Natural killer cell (primary cell): ENCODE results near the gene NSD1. TPM values are rescaled to one million over a fixed set of nuclear protein-coding genes. Genes with fewer than 3 reads are reported as not detected.

Source experiments
- ATAC-seq, 3 donors: fragments of 150-1000 bp in 2 of 3; fragments of 200-7000 bp in 1 of 3; cut with Tn5 transposase; 1 replicate in 1 of 3; 2 replicates in 2 of 3; pipeline ENCODE4 v1.10.0; 2021; ENCODE audit warnings: mild to moderate bottlenecking in 2 of 3, moderate library complexity in 2 of 3
- DNase-seq, 2 donors: peaks; one replicate each; pipeline versions ENCODE4 v3.0.0 to v3.0.0-alpha.2; 2013 to 2021; ENCODE audit warnings: mixed read lengths in 1 of 2
- H3K27ac ChIP-seq: one replicate; pipeline ENCODE4 v1.5.1; 2013; ENCODE audit warnings: mild to moderate bottlenecking, low read length
- H3K27me3 ChIP-seq: one replicate; pipeline ENCODE4 v1.6.1; 2013; ENCODE audit warnings: low read length; ENCODE audit not compliant: control insufficient read depth, insufficient read depth
- H3K36me3 ChIP-seq: one replicate; pipeline ENCODE4 v1.6.1; 2013; ENCODE audit warnings: low read length; ENCODE audit not compliant: control insufficient read depth, insufficient read depth
- H3K4me1 ChIP-seq: one replicate; pipeline ENCODE4 v1.6.1; 2013; ENCODE audit warnings: low read length; ENCODE audit not compliant: control insufficient read depth, insufficient read depth
- H3K4me3 ChIP-seq: one replicate; pipeline ENCODE4 v1.5.1; 2013; ENCODE audit warnings: low read length
- H3K9me3 ChIP-seq: one replicate; pipeline ENCODE4 v1.6.1; 2013; ENCODE audit warnings: low read length; ENCODE audit not compliant: control insufficient read depth, insufficient read depth
- H3K27ac Mint-ChIP-seq, 2 donors: one replicate each; pipeline ENCODE4 v1.8.0; 2022; ENCODE audit warnings: mild to moderate bottlenecking in 2 of 2, mixed read lengths in 2 of 2, moderate library complexity in 1 of 2
- H3K27me3 Mint-ChIP-seq, 2 donors: one replicate each; pipeline ENCODE4 v1.8.0; 2022; ENCODE audit warnings: low read depth in 2 of 2, mixed read lengths in 2 of 2
- H3K36me3 Mint-ChIP-seq: one replicate; pipeline ENCODE4 v1.8.0; 2022; ENCODE audit warnings: mixed read lengths
- H3K4me1 Mint-ChIP-seq, 2 donors: one replicate each; pipeline ENCODE4 v1.8.0; 2022; ENCODE audit warnings: mixed read lengths in 2 of 2
- H3K4me3 Mint-ChIP-seq: one replicate; pipeline ENCODE4 v1.8.0; 2022; ENCODE audit warnings: mild to moderate bottlenecking, moderate library complexity, mixed read lengths
- H3K9me3 Mint-ChIP-seq, 2 donors: one replicate each; pipeline ENCODE4 v1.8.0; 2022; ENCODE audit warnings: mixed read lengths in 2 of 2
- WGBS: methylation state at CpG from one replicate; pipeline ENCODE4 v1.1.7; 2013; ENCODE audit warnings: missing lambda C conversion rate; ENCODE audit not compliant: insufficient coverage; 5-methylcytosine and 5-hydroxymethylcytosine counted together
- intact Hi-C: fragments of 100-400 bp; cut with micrococcal nuclease; formaldehyde crosslinking; loops from one replicate; pipeline ENCODE4 v1.14.2; 2022
- total RNA-seq, 4 donors: library from RNA; stranded (reverse); fragments of 120-200 nt in 1 of 4; gene quantifications; one replicate each; pipeline versions ENCODE4 v1.2.3 to v1.2.4, GENCODE V29; 2013 to 2022
- TF ChIP-seq, protein P1 (sequence below): fragments of 200-600 bp; IDR thresholded peaks from one replicate; pipeline ENCODE4 v1.8.0; 2022; ENCODE audit warnings: antibody characterized with exemption

The NSD1 gene
- total RNA-seq, 3 donors from 2014 or later (not counting 1 experiment from before 2014, with no cell fraction given), result 117 to 147 (median 143) TPM

DNA sequence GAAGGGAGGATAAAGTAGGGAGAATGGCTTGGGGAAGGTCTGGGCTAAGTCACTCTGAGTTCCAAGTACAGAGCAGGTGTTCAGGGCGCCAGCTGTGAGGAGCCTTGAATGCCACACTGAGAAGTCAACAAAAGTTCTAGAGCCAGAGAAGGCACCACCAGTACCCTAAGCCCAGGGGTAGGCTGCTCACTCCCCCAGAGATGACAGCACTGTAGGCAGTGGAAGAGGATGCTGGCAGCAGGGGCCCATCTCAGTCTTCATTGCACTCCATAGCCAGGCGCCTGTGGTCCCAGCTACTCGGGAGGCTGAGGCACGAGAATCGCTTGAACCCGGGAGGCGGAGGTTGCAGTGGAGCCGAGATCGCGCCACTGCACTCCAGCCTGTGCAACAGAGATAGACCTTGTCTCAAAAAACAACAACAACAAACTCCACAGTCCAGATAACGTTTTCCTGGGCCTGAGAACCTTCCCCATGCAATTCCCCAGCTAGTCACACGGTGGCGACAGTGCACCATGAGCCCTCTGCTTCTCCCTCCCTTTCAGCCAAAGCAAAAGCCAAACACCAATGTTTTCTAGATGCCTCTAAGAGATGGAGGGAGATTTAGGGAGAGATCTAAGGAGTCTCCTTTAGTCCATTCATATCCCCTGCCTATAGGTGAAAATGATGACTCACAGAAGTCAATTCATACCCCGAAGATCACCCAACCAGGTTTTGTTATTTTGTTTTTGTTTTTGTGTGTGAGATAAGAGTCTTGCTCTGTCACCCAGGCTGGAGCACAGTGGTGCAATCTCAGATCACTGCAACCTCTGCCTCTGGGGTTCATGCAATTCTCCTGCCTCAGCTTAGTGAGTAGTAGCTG lies 19.8 kb upstream of the NSD1 start:
- Mint-ChIP-seq H3K27me3 (peaks cover 0 to 2% of the 10 kb centered on the region in 2 donors), H3K9me3 (no peaks in the 10 kb centered on the region), H3K4me3 (peak overlapping the region; percentile 43), H3K36me3 (no peaks in the 10 kb centered on the region), H3K27ac (peak overlapping the region in 1 of 2 donors; percentile 7), H3K4me1 (peaks cover 20% of the 10 kb centered on the region in 2 donors)
- Histone ChIP-seq H3K27ac (no peak overlapping the region), H3K27me3 (no peaks in the 10 kb centered on the region), H3K4me3 (no peak overlapping the region), H3K36me3 (no peaks in the 10 kb centered on the region), H3K9me3 (no peaks in the 10 kb centered on the region), H3K4me1 (peaks cover 23% of the 10 kb centered on the region)
- TF ChIP-seq, protein P1, sequence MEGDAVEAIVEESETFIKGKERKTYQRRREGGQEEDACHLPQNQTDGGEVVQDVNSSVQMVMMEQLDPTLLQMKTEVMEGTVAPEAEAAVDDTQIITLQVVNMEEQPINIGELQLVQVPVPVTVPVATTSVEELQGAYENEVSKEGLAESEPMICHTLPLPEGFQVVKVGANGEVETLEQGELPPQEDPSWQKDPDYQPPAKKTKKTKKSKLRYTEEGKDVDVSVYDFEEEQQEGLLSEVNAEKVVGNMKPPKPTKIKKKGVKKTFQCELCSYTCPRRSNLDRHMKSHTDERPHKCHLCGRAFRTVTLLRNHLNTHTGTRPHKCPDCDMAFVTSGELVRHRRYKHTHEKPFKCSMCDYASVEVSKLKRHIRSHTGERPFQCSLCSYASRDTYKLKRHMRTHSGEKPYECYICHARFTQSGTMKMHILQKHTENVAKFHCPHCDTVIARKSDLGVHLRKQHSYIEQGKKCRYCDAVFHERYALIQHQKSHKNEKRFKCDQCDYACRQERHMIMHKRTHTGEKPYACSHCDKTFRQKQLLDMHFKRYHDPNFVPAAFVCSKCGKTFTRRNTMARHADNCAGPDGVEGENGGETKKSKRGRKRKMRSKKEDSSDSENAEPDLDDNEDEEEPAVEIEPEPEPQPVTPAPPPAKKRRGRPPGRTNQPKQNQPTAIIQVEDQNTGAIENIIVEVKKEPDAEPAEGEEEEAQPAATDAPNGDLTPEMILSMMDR, result peak; percentile 99
- ATAC-seq, result peak; percentile 62 to 81 (median 76)
- intact Hi-C loops, result loop anchor here (5.0 to 10.0 kb wide), 4 partner anchors 61 to 456 kb away; partner anchors contain the start of genes PDLIM7, PRELID1 and RAB24
- DNase-seq, result peak; percentile 75 to 91
- WGBS, result 24% methylated on average over 12 of the region's 14 CpGs

DNA sequence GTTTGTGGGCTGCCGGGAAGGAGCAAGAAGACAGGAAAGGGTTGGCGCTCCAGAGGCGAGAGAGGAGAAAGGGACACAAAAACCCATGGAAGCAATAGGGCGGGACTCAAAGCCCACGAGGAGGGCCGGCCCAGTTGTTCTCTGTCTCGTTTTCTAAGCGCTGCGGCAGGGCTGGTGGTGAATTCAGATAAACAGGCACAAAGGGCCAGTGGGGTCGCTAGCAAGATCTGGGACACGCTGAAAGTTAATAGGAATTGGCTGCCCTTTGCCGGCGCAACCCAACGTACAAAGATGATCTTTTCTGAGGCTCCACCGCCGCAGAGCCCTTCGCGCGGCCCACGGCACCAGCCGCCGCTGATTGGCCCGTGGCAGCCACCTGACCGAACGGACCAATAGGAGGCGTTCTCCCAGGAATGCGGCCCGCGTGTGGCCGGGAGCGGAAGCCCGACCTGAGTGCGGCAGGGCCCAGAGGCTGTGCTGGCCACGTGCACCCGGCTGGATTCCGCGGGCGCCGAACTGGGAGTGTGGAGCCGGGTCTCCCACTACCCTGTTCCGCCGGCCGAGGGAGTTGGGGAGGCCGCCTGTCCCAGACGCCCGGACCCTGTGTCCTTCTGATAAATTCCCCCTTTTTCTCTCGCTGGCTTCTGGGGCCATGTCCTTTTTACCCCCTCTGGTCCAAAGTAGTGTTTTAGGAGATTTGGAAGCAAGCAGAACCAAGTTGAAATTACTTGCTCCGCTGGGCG lies 16.8 kb upstream of the NSD1 start:
- DNase-seq (peak; percentile 76 to 91), ATAC-seq (peak; percentile 89 to 97 (median 93))
- Mint-ChIP-seq H3K4me3 (peak overlapping the region; percentile 68), H3K27me3 (no peaks in the 10 kb centered on the region), H3K4me1 (peaks cover 17 to 20% of the 10 kb centered on the region in 2 donors), H3K27ac (peak overlapping the region; percentile 27 to 74), H3K9me3 (no peaks in the 10 kb centered on the region), H3K36me3 (no peaks in the 10 kb centered on the region)
- Histone ChIP-seq H3K27ac (peak overlapping the region; percentile 41), H3K27me3 (no peaks in the 10 kb centered on the region), H3K9me3 (no peaks in the 10 kb centered on the region), H3K36me3 (no peaks in the 10 kb centered on the region), H3K4me3 (peak overlapping the region; percentile 13), H3K4me1 (peaks cover 23% of the 10 kb centered on the region)
- intact Hi-C loops, result loop anchor here (10.0 kb wide), 2 partner anchors 58 to 378 kb away; partner anchors contain the start of gene PDLIM7
- WGBS, result 34% methylated on average over 49 of the region's 49 CpGs
- TF ChIP-seq, protein P1, result no peak

DNA sequence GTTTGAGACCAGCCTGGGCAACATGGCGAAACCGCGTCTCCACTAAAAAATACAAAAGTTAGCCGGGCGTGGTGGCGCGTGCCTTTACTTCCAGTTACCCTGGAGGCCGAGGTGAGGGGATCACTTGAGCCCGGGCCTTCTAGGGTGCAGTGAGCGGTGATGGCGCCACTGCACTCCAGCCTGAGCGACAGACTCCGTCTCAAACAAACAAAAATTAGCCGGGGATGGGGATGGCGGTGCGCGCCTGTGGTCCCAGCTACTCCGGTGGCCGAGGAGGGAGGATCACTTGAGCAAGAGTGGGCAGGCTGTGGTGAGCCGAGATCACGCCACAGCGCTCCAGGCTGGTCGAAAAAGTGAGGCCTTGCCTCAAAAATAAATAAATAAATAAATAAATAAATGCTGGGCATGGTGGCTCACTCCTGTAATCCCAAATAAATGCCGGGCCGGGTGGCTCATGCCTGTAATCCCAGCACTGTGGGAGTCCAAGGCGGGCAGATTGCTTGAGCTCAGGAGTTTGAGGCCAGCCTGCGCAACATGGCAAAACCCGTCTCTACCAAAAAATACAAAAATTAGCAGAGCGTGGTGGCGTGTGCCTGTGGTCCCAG lies 16.0 kb upstream of the NSD1 start:
- Histone ChIP-seq H3K4me3 (no peak overlapping the region), H3K4me1 (peaks cover 23% of the 10 kb centered on the region), H3K9me3 (no peaks in the 10 kb centered on the region), H3K27me3 (no peaks in the 10 kb centered on the region), H3K27ac (no peak overlapping the region), H3K36me3 (no peaks in the 10 kb centered on the region)
- Mint-ChIP-seq H3K27me3 (peaks cover 0 to under 1% of the 10 kb centered on the region in 2 donors), H3K4me3 (peak overlapping the region; percentile 68), H3K27ac (peak overlapping the region in 1 of 2 donors; percentile 74), H3K4me1 (peaks cover 14 to 20% of the 10 kb centered on the region in 2 donors), H3K9me3 (no peaks in the 10 kb centered on the region), H3K36me3 (no peaks in the 10 kb centered on the region)
- ATAC-seq (no peak), DNase-seq (no peak)
- intact Hi-C loops, result loop anchor here (10.0 kb wide), 2 partner anchors 57 to 377 kb away; partner anchors contain the start of gene PDLIM7
- 97% methylated on average over 28 of the region's 30 CpGs for WGBS
- TF ChIP-seq, protein P1, result no peak
